Heart left ventricle (tissue), 13 donors: ENCODE results near the gene ARPP19.

Experiments
- CTCF ChIP-seq, 12 donors: fragments of 200-600 bp; sonication (generic) in 4 of 12; IDR thresholded peaks; one replicate each; pipeline versions ENCODE4 v1.5.0 to v1.8.0; 2018 to 2022; ENCODE audit warnings: antibody characterized with exemption in 12 of 12, mild to moderate bottlenecking in 5 of 12
- POLR2A ChIP-seq, 2 donors: fragments of 450-650 bp; IDR thresholded peaks; one replicate each; pipeline ENCODE4 v1.6.1; 2017; ENCODE audit warnings: antibody characterized with exemption in 2 of 2, mild to moderate bottlenecking in 2 of 2, moderate library complexity in 2 of 2
- donor health status: ischemic (EF 13 %, LVEDD 7.1; RV severe dilation, severe dysfunction).
- donor health status: DM: no; HTN: yes; CAD: no.
- donor health status: DM: no; HTN: no; CAD: no.
- donor health status: ischemic (EF 25% LVEDD 6.9; RV normal size, moderate dysfunction).
- donor health status: ischemic (EF 25% LVEDD 5.7; RV mildly dilated, moderate dysfunction).
- donor health status: ischemic (EF 35%, LVEDD 5.7; RV mildly dilated, moderate dysfunction).
- donor health status: nonischemic (EF 11% LVEDD 7.7; RV severe dilation, severe dysfunction).
- donor health status: DM: yes; HTN: yes; CAD: no.
- donor health status: PGD.
- donor health status: ischemic (EF 29% LVEDD 5.4; RV normal size, mild dysfunction).
- donor health status: nonischemic (EF 23%, LVEDD 6.1; RV moderate dilation, normal function).

GRCh38 chr15:52527911-52528563 is 40.8 kb downstream of the ARPP19 start:
- TF ChIP-seq CTCF (IDR thresholded peaks at IDR 0.05) (no peak), POLR2A (IDR thresholded peaks at IDR 0.05) (no peak)
